GM19193 (cell line): ENCODE measurements around the gene BRI3.

Experiments
- POLR2A ChIP-seq: IDR thresholded peaks from 4 replicates; pipeline ENCODE4 v1.6.1; 2011; ENCODE audit not compliant: insufficient read depth, insufficient read length; ENCODE audit errors: extremely low read depth

Gene BRI3

DNA sequence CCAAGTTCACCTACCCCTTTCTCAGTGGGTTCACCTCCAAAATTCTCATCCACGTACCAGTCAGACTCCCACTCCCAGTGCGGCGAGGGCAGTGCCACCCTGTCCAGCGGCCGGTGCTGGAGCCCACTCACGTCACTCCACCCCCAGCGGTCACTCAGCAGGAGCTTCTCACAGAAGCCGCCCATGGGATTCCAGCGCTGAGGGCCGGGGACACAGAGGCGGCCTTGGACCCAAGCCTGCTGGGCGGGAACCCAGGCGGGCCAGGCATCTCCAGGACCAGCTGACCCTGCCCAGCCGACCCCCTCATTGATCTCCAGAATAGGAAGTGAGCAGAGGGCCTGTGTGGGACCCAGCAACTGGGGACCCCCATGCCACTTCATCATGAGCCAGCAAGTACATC, 36.6 kb upstream of the BRI3 start:
- no peak for TF ChIP-seq POLR2A

- TF ChIP-seq POLR2A, result no peak
Observed at GRCh38 chr7:98248156-98248555, 33.3 kb upstream of the BRI3 start.

- no peak for TF ChIP-seq POLR2A
Observed at GRCh38 chr7:98249106-98249505, 32.4 kb upstream of the BRI3 start.

DNA sequence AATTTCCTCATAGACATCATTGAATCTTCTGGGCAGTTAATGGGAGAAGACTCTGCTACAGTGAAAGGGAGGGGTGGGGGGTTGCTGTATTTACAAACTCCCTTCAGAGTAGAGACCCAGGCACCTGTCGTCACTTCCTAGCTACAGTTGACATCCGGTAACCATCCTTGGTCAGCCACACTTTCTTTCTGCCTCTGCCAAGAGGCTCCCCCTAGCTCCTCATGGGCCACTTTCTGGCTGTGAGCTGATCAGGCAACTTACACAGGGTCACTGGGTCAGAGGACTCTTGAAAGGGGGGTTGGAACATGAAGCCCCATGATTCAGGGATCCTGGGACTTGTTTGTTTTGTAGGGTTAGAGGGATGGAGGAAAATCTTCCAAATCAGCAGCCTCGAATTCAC, 30.7 kb upstream of the BRI3 start:
- TF ChIP-seq POLR2A, result no peak

DNA sequence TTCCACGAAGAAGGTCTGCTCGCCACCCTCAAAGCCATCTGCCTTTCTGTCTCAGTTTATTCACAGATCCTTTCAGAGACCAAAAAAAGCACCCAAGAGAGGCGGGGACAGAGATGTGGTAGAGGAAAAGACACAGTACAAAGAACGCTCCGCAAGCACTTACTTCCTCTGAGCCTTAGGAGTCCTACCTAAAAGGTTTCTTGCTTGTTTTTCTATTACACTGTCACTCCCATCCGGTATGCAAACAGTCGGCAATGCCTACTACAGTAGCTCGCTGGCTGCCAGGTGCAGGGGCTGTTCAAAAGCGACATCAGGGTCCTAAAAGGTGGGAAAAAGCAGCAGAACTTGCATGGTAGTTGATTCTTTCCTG, 30.3 kb upstream of the BRI3 start:
- TF ChIP-seq POLR2A, result no peak

- peak; percentile 71 for TF ChIP-seq POLR2A
Observed at GRCh38 chr7:98251601-98252424, 29.7 kb upstream of the BRI3 start, which contains the start of gene TECPR1. TSS of gene TECPR1 (minus strand) at chr7:98252232. CDS start at chr7:98246146, 6,086 bp downstream.

DNA sequence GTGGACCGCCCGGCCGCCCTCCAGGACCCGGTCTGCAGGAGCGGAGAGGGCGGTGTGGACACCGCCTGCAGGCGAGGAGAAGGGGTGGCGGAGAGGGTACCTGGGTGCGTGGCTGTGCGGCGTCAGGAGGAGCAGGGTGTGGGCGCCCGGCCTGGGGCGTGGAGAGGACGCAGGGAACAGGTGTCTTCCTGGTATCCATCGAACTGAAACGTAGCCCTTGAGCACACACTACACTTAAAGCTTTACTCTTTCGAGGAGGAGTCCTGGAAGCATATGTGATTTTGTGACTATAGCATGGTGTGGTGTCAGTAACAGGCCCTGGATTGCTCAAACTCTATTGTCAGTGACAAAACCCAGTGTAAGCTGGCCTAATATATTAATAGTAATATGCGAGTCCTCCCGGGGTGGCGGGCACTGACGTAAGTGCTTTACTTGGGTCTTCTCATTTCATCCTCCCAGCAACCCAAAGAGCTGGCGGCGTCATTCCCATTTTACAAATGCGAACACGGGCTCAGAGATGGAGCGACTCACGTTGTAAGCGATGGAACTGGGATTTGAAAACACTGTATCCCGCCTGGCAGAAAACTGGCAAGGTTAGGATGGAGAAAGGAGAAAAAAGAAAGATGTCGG, 28.9 kb upstream of the BRI3 start:
- no peak for TF ChIP-seq POLR2A

GRCh38 chr7:98254516-98254915, 27.0 kb upstream of the BRI3 start:
- no peak for TF ChIP-seq POLR2A

GRCh38 chr7:98254951-98255610, 26.4 kb upstream of the BRI3 start:
- TF ChIP-seq POLR2A, result no peak

- TF ChIP-seq POLR2A, result no peak
Observed at GRCh38 chr7:98256431-98256830, 25.1 kb upstream of the BRI3 start.

DNA sequence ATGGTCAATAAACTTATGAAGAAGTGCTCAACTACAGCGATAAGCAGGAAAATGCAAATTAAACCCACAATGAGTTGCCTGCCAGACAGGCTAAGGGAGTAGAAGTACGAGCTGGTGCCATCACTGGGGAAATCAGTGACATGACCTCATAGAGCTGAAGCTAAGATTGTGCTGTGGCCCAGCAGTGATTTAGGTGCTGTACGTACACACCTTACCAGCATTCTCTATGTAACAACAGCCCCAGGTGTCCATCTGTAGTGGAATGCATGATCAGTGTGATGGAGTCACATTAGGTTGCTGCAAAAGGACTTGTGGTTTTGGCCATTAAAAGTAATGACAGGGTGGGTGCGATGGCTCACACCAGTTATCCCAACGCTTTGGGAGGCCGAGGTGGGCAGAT, 23.8 kb upstream of the BRI3 start:
- no peak for TF ChIP-seq POLR2A

DNA sequence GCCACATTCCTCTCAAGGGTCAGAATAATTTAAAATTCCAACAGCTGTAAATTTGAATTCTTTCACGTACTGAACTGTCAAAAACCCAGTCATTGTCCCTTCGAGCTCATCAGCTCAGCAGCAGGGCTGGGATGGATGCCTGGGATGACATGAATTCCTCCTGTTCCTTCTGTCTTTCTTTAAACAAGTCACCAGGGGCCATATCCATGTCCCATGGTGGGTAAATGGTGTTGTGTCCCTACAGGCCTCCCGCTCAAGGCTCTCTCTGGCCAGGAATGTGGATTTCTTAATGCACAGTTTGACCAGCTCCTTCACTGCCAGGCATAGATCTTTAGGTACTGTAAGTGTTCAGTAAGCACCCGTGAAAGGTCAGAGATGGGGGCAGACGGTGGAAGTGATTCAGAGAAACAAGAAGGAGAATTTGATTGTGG, 15.6 kb upstream of the BRI3 start:
- no peak for TF ChIP-seq POLR2A

DNA sequence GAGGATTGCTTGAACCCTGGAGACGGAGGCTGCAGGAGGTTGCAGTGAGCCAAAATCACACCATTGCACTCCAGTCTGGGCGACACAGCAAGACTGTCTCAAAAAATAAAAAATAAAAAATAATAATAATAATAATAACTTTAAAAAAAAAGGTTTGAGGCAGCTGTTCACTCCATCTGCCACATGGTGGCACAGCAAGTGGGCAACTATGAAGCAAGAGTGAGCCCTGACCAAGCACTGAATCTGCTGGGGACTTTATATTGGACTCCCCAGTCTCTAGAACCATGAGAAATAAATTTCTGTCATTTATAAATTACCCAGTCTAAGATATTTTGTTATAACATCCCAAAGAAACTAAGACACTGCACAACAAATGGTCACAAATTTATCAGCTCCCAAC, 14.6 kb upstream of the BRI3 start:
- TF ChIP-seq POLR2A, result no peak

DNA sequence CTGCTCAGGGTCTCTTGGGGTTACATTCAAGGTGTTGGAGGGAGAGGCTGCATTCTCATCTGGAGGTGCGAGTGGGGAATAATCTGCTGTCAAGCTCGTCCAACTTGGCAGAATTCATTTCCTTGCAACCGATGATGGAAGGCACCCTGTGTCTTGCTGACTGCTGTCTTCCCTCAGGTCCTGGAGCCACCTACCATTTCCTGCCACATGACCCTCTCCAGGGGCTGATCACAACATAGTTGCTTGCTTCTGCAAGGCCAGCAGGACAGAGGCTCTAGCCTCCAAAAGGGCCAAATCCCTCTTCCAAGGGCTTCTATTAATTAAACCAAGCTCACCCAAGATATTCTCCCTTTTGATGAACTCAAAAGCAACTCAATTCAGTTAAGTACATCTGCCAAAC, 14.2 kb upstream of the BRI3 start:
- TF ChIP-seq POLR2A, result no peak

DNA sequence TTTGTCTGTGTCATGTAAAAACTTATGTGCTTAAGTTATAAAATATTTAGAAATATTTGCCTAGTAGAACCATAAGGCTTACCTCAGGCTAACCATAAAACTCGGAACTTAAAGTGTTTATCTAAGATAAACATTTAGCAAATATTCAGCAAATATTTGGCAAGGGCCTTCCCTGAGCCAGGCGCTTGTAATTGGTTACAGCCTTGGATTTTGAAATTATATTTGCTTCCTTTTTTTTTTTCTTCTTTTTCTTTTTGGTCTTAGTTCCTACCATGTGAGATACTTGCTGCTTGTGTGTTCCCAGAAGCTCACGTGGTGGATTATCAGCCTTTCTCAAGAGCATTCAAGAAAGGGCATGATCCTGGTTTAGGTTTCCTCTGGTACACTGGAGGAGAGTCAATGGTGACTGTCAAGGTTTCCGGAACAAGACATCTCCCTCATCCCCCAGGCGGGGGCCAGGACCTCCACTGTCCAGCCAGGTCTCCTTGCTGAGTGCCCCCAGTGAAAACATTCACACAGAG, 5.2 kb upstream of the BRI3 start:
- TF ChIP-seq POLR2A, result no peak
